Stimulated activated CD8-positive, alpha-beta memory T cell treated with anti-CD3 and anti-CD28 coated beads, Interleukin-15, amount 100 ng/mL, for 4 hours (primary cell): ENCODE results near the gene TRMT5.

Experiments used
- DNase-seq, 2 donors: peaks; one replicate each; pipeline ENCODE4 v3.0.0-alpha.2; 2020; ENCODE audit warnings: low read depth in 2 of 2

TRMT5 gene

GRCh38 chr14:60965402-60965801, 15.5 kb downstream of the TRMT5 start:
- no peak for DNase-seq

GRCh38 chr14:60964904-60965303, 16.0 kb downstream of the TRMT5 start:
- DNase-seq, result no peak

- no peak for DNase-seq
Observed at GRCh38 chr14:60963761-60964160, 17.1 kb downstream of the TRMT5 start.

DNA sequence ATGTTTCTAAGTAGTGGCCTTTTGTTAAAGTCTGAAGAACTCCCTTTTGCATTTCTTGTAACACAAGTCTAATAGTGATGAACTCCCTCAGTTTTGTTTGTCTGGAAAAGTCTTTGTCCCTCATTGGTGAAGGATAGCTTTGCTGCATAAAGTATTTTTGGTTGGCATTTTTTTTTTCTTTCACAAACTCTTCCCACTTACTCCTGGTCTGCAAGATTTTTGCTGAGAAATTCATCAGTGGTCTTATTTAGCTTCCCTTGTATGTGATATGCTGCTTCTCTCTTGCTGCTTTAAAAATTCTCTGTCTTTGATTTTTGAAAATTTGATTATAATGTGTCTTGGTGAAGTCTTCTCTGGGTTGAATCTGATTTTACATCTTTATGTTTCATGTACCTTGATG, 22.7 kb downstream of the TRMT5 start:
- DNase-seq, result no peak

DNA sequence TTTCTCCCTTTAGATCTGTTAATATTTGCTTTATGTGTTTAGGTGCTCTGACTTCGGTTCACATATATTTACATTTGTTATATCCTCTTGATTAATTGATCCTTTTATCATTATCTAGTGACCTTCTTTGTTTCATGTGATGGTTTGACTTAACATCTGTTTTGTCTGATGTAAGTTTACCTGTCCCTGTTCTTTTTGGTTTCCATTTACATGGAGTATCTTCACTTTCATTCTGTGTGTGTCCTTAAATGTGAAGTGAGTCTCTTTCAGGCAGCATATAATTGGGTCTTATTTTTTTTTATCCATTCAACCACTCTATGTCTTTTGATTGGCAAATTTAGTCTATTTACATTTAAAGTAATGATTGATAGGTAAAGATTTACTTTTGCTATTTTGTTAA, 24.2 kb downstream of the TRMT5 start:
- DNase-seq, result no peak

DNA sequence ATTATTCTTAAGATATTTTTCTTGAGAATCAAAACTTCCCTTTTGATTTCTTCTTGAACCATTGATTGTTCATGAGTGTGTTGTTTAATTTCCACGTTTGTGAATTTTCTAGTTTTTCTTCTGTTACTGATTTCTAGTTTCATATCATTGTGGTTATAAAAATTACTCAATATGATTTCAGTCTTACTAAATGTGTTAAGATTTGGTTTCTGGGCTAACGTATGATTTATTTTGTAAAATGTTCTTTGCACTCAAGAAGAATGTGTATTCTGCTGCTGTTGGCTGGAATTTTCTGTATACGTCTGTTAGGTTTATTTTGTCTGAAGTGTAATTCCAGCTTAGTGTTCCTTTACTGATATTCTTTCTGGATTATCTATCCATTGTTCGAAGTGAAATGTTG, 24.7 kb downstream of the TRMT5 start:
- DNase-seq, result no peak

DNA sequence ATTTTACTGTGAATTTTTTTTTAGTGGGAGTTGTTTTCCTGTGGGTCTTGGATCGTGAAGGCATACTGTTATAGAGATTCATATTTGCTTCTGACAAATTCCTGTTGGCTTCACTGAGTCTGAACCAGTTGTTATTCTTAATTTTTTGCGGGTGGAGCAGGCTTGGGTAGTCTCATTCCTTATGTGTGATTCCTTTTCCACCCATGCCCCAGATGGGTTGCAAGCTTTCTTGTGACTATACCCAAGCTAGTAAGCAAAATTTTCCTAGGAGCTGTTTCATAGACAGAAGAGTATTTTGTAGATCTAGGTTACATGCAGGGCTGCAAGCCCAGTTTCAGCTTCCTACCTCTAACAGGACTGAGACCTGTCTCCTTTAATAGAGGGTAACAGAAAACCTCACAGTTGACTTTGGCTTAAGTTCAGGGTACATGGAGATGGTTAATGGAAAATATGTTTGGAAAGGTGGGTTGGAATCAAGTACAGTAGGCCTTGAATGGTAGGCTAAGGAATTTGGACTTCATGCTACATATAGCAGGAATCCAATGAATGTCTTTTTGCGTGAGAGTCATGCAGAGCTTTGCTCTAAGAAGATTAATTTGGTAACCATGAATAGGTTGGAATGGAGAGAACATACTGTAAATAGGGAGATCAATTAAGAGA, 29.0 kb downstream of the TRMT5 start:
- no peak for DNase-seq

- no peak for DNase-seq
Observed at GRCh38 chr14:60946773-60947172, 34.1 kb downstream of the TRMT5 start.

GRCh38 chr14:60945984-60946383, 34.9 kb downstream of the TRMT5 start:
- DNase-seq, result no peak

DNA sequence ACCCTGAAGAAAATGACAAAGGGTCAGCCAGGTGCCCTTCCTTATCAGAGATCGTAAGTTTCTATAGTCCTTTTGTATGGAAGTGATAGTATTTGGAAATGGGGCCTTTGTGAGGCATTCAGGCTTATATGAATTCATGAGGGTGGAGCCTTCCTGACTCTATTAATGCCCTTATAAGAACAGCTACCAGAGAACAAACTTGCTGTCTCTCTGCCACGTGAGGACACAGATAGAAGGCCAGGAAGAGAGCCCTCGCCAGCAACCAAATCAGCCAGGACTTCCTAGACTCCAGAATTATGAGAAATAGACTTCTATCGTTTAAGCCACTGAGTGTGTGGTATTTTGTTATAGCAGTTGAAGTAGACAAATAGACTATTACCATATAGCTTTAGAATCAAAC, 36.7 kb downstream of the TRMT5 start:
- no peak for DNase-seq

DNA sequence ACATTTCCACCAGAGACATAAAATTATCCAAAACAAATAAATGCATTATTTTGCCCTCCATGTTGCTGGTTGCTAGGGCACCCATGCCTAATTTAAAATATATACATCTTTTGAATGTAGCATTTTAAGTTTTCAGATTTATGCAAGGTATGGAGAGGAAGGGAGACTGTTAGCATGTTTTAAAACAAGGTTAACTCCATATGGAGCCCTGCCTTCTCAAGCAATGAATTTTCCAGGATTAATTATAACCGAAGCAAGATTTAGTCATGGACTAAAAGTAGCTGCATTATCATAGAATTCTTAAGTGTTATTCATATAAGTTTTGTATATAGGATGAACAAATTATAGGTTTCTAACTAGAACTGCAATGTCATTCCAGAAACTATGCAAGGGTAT, 37.2 kb downstream of the TRMT5 start:
- DNase-seq, result no peak

DNA sequence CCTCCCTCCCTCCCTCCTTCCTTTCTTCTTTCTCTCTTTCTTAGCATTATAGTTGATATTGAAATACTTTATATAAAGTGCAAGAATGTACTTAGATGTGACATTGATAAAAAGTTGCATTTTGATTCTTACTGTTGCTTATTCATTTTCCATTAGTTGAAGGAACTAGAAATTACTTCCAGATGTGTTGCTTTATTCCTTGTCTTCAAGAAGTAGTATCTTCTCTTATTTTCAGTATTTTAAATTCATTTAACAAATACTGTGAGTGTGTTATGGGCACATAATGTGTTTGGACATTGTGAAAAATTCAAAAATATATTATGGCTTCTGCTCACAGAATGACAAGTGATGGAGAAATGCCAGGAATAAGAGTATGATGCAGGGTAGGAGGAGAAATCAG, 45.6 kb downstream of the TRMT5 start:
- DNase-seq, result no peak

DNA sequence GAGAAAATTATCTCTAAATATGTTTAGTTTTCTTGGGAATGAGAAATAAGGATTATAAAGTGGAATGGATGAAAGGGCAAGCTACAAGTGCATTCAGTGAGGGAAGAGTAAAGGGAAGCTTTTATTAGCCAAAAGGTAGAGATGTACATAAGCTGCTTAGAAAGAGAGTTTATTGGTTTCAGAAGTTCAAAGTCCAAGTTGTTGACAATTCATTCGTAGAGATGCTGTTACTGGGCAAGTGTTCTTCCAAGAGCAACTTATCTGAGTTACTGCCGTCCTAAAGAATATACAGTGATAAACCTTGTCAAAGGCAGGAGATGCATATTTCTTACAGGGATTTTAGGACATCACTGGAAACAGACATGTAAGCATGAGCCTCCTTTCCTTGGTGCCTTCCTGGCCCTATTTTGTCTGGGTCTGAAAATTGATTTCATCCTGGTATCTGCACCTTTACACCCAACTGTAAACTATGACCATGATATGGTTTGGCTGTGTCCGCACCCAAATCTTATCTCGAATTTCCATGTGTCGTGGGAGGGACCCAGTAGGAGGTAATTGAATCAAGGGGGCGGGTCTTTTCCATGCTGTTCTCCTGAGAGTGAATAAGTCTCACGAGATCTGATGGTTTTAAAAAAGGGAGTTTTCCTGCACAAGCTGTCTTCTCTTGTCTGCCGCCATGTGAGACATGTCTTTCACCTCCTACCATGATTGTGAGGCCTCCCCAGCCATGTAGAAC, 46.8 kb downstream of the TRMT5 start:
- no peak for DNase-seq

DNA sequence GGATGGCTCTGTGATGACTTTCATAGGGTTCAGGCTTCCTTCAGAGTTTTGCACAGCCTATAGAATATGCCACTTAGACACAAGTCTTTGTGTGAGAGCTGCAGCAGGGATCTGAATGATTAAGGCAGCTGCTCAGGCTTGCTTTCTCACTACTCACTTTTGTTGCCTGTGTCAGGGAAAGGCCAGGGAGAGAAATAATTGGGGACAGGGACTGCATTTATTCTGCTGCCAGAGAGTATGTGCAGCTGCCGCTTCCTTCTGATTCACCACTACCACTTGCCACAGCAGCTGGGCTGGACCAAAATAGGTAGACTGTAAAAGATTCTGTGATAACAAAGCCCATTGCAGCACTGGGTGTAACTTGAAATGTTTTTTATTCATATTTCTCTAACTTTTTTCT, 49.7 kb downstream of the TRMT5 start:
- DNase-seq, result no peak

DNA sequence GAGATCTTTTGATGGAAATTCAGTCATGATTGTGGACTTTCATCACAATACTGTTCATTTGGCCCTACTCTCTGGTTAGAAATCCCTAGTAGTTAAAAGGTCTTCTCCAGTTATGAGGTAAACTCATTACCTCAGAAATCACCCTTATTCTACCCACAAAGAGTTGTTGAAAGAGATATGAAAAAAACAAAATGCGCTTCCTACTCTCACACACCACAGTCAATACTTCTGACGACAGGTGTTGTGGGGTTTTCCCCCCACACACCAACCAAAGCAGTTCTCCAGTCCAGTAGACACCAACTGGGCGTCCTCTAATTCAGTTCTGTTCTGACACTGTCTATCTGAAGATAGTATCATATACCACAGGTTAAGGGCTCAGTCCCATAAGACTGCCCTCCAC, 54.9 kb downstream of the TRMT5 start:
- DNase-seq, result no peak

GRCh38 chr14:60925286-60925685, 55.6 kb downstream of the TRMT5 start:
- DNase-seq, result no peak

DNA sequence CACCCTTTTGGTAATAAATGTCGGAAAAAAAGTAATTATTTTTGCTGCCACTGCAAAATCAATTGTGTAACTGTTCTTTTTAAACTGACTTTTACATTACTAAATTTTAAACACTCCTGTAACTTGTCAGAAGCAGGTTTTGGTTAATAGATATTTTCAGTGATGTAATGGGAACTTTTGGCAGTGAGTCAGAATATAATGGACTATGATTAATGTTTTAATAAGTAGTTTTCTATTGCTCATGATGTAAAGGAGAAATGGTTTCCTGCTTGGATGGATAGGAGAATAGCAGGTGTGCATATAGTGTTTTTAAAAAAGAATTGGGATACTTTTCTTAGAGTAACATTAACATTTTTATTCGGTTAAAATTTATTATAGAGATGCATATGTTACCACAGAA, 58.8 kb downstream of the TRMT5 start:
- DNase-seq, result no peak
